ENCODE data around the gene CASK.

The CASK gene

DNA sequence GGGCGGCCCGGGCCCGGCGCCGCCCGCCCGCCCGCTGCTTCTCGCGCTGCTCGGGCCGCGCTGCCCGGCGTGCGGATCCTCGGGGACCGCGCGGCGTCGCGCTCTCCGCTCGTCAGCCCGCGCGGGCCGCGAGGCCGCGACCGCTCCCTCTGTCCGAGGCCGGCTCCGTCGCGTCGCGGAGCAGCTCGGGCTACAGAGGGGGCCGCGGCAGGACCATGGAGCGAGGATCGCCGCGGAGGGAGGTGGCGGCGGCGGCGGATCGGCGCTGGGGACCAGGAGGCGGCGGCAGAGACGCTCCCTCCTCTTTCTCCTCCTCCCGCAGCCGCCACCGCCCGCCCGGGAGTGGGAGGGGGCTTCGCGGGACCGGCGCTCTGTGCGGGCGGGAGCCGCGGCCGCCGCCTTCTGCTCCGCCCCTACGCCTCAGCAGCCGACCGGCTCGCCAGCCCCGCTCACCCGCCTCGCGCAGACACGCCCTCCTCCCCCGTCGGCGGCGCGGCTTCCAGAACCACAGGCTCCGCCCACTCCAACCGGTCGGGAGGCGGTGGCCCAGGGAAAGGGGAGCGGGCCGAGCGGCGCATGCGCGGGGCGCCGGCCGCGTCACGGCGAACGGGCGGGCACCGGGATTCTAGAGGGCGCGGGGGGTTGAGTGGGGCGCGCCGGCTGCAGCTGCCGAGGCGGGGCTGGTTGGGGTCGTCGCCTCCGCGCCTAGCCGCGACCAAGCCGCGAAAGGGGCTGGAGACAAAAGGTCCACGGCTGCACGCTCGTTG, at the start of gene CASK:
Gene CASK, minus strand, starts transcription at position 344 of the 767 bp plus-strand sequence. CDS start 566 bp downstream, outside the sequence.
- peak; percentile 94 for DNase-seq

DNA sequence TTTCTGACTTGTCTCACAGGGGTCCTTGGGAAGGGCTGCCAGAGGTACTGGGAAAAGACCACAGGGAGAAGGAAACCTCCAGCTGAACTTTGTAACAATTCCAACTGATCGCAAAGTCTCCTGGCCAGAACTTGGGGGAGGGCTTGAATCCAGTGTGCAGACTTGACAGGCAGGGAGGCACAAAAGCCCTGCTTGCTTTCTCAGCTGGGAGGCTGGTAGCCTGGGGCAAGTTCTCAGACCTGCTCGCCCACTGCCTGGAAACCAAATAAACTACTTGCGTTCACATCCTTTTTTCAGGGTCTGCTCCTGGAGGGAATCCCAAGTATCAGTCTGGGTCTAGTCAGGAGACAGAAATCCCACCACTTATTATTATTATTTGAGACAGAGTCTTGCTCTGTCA, 48.0 kb upstream of the CASK start:
- DNase-seq: no peak

DNA sequence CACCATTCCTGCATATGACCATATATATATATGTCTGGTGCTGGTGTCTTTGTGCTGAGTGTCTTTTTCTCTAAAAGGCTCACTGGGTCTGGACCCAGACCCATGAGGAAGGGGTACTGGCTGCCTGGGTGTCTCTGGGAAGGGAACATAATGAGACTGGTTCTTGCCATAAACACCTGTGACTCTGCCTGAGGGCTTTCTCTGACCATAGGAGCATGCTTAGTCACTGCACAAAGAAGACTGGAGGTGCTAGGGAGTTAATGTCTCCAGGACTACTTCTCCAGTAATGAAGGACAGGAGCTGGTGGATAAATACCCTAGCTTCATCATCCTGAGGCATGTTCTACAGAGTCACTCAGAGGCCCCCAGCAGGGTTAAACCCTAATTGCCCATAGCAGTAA, 47.1 kb upstream of the CASK start:
- no peak for DNase-seq

DNA sequence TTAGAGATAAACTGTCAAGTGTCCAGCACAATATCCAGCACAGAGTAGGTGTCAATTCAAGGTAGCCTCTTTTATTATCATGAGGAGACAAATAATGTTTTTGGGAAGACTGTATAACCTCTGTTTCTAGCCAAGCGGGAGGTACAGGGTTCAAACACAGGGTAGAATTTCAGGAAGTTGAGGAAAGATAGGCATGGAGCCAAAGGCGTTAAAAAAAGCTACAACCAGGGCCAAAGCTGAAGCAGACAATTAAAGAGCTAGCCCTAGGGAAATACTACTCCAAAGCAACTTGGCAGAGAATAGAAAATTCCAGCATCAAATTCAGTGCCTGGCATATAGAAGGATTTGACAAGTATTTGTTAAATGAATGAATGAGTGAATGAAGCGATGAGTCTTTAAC, 40.0 kb upstream of the CASK start:
- DNase-seq: no peak

DNA sequence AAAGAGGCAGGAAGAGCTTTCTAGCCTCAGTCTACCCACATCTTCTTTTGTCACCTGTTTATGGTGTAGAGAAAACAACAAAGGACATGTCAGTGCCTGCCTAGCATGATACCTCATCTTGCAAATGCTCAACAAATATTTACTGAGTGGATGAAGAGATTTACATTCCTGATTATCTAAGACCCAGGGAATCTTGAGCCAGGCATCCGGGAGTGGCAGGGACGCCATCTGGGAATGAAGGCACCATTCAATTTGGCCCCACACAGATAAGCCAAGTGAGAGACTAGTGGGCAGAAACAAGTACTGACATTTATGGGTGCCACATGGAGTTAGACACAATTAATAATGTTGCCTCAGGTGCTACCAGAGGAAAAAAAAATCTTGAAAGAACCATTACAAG, 36.8 kb upstream of the CASK start:
- DNase-seq: peak; percentile 4

GRCh38 chrX:41958861-41959260, 35.5 kb upstream of the CASK start:
- DNase-seq: no peak

DNA sequence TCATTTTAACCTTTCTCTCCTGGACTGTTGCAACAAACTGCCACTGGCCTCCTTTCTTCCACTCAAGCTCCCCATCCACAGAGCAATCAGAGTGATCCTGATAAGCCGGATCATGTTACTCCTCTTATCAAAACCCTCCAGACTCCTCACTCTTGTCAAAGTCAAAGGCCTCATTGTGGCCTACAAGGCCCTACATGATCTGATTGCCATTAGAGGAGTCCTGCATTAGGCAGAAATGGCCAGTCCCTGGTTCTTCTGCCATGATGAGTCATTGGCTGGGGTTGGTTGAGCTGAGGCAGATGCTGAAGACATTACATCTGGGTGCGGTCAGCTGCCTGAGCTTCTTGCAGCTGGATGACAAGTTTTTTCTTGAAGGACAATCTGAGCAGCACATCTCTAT, 32.7 kb upstream of the CASK start:
- no peak for DNase-seq

GRCh38 chrX:41952102-41952501, 28.7 kb upstream of the CASK start:
- DNase-seq: no peak

DNA sequence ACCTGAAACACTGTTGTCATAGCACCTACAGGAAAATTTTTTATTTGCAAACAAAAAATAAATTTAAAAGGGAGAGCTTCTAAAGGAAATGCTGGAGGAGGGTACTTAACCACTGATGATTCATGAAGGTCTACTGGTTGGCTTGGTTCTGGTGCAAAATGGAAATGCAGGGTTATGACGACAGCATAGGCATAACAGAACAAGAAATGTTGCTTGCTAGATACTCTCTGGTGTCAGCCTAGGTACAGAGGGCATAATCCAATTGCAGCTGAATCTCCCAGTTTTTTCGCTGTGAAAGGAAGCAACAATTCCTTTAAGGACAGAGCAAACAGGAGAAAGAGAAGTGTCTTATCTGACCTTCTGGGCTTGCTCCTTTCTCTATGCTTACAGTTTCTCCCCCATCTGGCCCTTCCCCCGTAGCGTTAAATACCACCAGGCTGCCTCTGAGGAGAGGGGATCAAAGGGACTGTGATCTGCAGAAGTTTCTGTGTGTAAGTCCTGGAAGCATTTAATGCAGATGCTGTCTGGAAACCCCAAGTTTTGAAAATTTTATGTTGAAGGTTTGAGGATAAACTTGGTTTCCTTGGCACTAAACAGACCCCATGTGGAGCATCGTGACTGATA, 23.7 kb upstream of the CASK start:
- DNase-seq: no peak

- DNase-seq: no peak
Observed at GRCh38 chrX:41946235-41946634, 22.9 kb upstream of the CASK start.

- no peak for DNase-seq
Observed at GRCh38 chrX:41935832-41936231, 12.5 kb upstream of the CASK start.

DNA sequence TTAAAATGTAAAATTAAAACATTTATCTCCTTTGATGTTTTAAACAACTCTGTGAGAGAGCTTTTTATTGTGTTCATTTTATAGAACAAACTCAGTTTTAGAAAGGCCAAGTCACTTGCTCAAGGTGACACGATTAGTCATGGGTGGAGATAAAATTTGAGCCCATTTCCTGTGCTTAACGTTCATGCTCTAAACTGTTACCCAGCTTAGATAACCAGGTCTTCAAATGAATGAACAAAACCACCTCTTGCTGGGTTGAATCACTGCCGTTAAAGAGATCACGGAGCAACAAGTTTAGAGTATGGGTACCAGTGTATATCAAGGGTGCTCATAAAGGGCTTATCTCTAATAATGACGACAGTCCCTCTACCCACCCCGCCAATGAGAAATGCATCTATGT, 10.2 kb upstream of the CASK start:
- DNase-seq: no peak

- DNase-seq: no peak
Observed at GRCh38 chrX:41932885-41933284, 9.5 kb upstream of the CASK start.

DNA sequence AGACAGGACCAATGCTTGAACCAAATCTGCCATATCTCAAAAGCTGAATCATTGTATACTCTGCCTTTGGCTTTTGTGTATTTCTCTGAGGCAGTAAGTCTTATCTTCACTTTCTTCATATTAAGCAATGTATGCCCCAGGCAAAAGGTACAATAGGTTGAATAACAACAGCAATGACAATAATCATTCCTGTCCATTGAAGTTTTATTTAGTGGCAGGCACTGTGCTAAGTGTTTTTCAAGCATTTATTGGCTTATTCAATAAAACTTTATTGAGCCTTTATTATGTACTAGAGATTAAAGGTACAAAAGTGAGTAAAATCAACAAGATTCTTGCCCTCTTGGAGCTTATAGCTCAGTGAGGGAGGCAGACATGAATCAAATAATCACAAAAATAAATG, 8.2 kb upstream of the CASK start:
- no peak for DNase-seq

- DNase-seq: peak; percentile 66
Observed at GRCh38 chrX:41923978-41924683, 777 bp upstream of the CASK start.

DNA sequence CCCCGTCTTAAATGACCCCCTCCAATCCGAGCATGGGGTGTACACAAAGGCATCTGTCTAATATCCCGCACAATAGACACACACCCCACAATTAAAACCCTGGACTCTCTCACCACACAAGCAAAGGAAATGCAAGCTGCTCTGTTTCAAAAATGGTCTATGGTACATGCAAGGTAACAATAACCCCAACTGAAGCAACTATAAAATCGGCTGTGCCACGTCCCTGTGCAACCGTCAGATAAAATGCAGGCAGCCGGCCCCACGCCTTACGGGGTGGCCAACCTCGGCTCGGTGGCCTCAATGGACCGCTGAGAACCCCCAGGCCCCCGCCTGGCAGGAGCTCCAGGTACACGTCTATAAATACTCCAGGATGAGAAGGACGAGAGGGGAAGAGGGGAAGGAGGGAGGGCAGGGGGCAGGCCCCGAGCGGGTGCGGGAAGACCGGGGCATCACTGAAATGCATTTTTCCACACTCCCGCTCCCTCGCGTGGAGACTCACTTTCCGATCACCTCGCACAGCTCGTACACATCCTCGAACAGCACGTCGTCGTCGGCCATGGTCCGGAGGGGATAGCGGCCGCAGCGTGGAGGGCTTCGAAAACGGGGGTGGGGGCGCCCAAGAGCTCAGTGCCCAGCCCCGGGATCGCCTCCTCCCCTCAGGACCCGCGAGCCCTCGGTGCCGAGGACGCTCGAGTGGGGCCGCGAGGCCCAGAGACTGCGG, 763 bp downstream of the CASK start:
- peak; percentile 62 for DNase-seq

- DNase-seq: peak; percentile 62
Observed at GRCh38 chrX:41921492-41922430, 1.6 kb downstream of the CASK start.

DNA sequence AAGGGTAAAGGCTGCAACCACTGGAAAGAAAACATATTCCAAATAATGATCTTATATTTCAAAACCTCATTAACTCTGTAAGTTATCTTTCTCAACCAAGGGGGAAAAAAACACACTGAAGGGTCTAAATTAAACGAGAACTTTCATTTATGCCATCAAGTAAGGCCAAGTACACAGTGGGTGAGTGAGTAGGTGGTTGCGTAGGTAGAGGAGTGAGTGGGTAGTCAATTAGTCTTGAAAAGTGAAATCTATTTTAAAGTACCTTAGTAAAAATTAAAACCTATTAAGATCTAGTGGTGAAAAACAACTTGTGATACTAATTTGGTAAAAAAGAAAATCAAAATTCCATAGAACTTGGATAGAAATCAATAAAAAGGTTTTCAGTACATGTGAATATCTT, 3.5 kb downstream of the CASK start:
- no peak for DNase-seq

GRCh38 chrX:41917517-41917916, 5.8 kb downstream of the CASK start:
- no peak for DNase-seq

DNA sequence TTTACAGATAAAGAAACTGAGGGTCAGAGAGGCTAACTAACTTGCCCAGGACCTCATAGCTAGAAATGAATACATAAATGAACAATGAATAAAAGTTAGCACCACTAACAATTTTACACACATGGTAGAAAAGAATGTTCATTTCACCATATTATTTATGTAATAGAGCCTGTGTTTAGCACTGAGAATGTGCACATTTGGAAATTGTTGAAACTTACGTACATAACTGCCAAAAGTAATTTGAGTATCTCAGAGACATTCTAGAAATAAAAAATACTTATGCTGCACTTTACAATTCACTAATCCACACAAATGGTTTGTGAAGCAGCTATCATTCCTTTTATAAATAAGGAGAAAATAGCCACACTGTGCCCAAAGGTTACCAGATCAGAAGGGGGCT, 9.9 kb downstream of the CASK start:
- no peak for DNase-seq

GRCh38 chrX:41912923-41913322, 10.4 kb downstream of the CASK start:
- DNase-seq: no peak

GRCh38 chrX:41909068-41909467, 14.3 kb downstream of the CASK start:
- DNase-seq: no peak
